ENCODE results near the gene AP1G2.

Gene AP1G2

GRCh38 chr14:23513818-23514643, 53.6 kb downstream of the AP1G2 start:
- DNase-seq (ENCODE audit: low read depth): no peak

GRCh38 chr14:23513005-23513817, 54.4 kb downstream of the AP1G2 start:
- no peak for DNase-seq (ENCODE audit: low read depth)

- DNase-seq (ENCODE audit: low read depth): peak; percentile 1
These were observed 55.4 kb downstream of the AP1G2 start for GRCh38 chr14:23512156-23512555.
